DOHH2 (cell line): ENCODE data around the gene EML6.

Experiments
- CTCF ChIP-seq: fragments of 200-600 bp; sonication (generic); IDR thresholded peaks from one replicate; pipeline ENCODE4 v1.5.1; 2014; ENCODE audit warnings: antibody characterized with exemption, mild to moderate bottlenecking, low read depth, low read length; ENCODE audit not compliant: poor library complexity, severe bottlenecking
- EZH2phosphoT487 ChIP-seq: fragments of 200-600 bp; sonication (generic); IDR thresholded peaks from 2 replicates; pipeline ENCODE4 v1.6.1; 2017; ENCODE audit warnings: borderline replicate concordance, mild to moderate bottlenecking, antibody characterized with exemption, low read length, moderate library complexity, mixed read lengths

- TF ChIP-seq EZH2phosphoT487 (no peak), CTCF (no peak)
Measured at GRCh38 chr2:54964271-54964670, 240.8 kb downstream of the EML6 start.
